OCI-M1 (cell line): ENCODE measurements around the gene DRICH1.
"Not testable (repeated sequence)": the region's sequence is repeated elsewhere in the genome, so short reads cannot be mapped to it uniquely, and the experiment has no call there.

Source experiments
- DNase-seq: peaks from one replicate; lab custom pipeline; 2025; lab: John Stamatoyannopoulos, UW

DRICH1 gene

GRCh38 chr22:23566705-23567475 is 65.2 kb downstream of the DRICH1 start:
- no peak for DNase-seq

GRCh38 chr22:23565915-23566704 is 66.0 kb downstream of the DRICH1 start:
- no peak for DNase-seq

- peak; percentile 50 for DNase-seq
Measured at GRCh38 chr22:23565305-23565914, 66.7 kb downstream of the DRICH1 start.

- DNase-seq = no peak
Measured at GRCh38 chr22:23564276-23564675, 67.8 kb downstream of the DRICH1 start.

- no peak for DNase-seq
Measured at GRCh38 chr22:23563111-23563510, 69.0 kb downstream of the DRICH1 start.

GRCh38 chr22:23562186-23562585 is 69.9 kb downstream of the DRICH1 start:
- DNase-seq = no peak

- DNase-seq = not testable (repeated sequence)
Measured at GRCh38 chr22:23561025-23561510, 71.1 kb downstream of the DRICH1 start.

GRCh38 chr22:23560215-23560614 is 71.9 kb downstream of the DRICH1 start:
- not testable (repeated sequence) for DNase-seq
